ENCODE data around the gene WNT8B. TPM values are rescaled to one million over a fixed set of nuclear protein-coding genes. Genes with fewer than 3 reads are reported as not detected.

Gene WNT8B
- total and polyA plus RNA-seq, 10 of the 15 experiments (the other 5 are each of a cell fraction or from before 2014, with no cell fraction given) = not detected

DNA sequence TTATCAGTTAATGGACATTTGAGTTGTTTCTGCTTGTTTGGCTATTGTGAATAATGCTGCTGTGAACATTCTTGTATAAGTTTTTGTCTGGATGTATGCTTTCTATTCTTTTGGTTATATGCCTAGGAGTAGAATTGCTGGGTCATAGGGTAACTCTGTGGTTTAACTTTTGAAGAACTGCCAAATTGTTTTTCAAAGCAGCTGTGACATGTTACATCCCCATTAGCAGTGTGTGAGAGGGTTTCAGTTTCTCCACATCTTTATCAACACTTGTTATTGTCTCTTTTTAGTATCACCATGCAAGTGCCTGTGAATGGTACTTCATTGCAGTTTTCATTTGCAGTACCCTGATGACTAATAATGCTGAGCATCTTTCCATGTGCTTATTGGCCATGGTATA lies 69.0 kb downstream of the WNT8B start:
- in situ Hi-C loops (cut with MboI) (no loop called here), intact Hi-C loops (cut with micrococcal nuclease; ENCODE audit: unreplicated experiment) (no loop called here)
- RAD21 ChIA-PET (ENCODE audit: unreplicated experiment) = no interaction called here
- no peaks in the 10 kb centered on the region; the same call in 2 of the 3 replicates for H3K9me3 ChIP-seq (replicated peaks; ENCODE audit: control insufficient read depth, insufficient read depth, low read length)
- FAIRE-seq (no peak), DNase-seq (ENCODE audit: low read depth, low spot score) (peak; percentile 50), ATAC-seq (peak; percentile 40)
- CTCF ChIA-PET = no interaction called here
- no TSS peak for BruUV-seq (replicated peaks)
- H3K36me3 ChIP-seq (ENCODE audit: control insufficient read depth in 2 of 2, insufficient read depth in 2 of 2, low read length in 1 of 2) = peaks cover 0 to 4% of the 10 kb centered on the region in 2 experiments; a peak in 2 of 4 replicates
- no peak overlapping the region for H3K27ac ChIP-seq (ENCODE audit: control insufficient read depth, insufficient read depth)
- SMC1A ChIA-PET (ENCODE audit: uncharacterized antibody, unreplicated experiment) = interaction anchor here (0.6 kb wide), 1 partner anchor 321 kb away, joined by 3 read pairs; no protein-coding TSS in a partner anchor
- no peaks in the 10 kb centered on the region for H4K20me1 ChIP-seq (ENCODE audit: control insufficient read depth, insufficient read depth)
- peaks cover 43% of the 10 kb centered on the region for H3K79me2 ChIP-seq (ENCODE audit: control insufficient read depth, insufficient read depth, low read length)
- no peak overlapping the region for H3K4me3 ChIP-seq
- H3K4me2 ChIP-seq (ENCODE audit: control insufficient read depth, insufficient read depth) = no peak overlapping the region
- peaks cover 3% of the 10 kb centered on the region for H3K4me1 ChIP-seq (ENCODE audit: control insufficient read depth, insufficient read depth, low read length)
- H3K27me3 ChIP-seq (replicated peaks in 1 of 2; ENCODE audit: control insufficient read depth in 2 of 2, insufficient read depth in 2 of 2, low read length in 1 of 2) = no peaks in the 10 kb centered on the region
- H2AFZ ChIP-seq (ENCODE audit: control insufficient read depth, low read depth, low read length) = no peak overlapping the region
- POLR2A ChIA-PET = no interaction called here
- H3K9ac ChIP-seq (ENCODE audit: control insufficient read depth, insufficient read depth, low read length) = no peak overlapping the region
- TF ChIP-seq, protein P1, sequence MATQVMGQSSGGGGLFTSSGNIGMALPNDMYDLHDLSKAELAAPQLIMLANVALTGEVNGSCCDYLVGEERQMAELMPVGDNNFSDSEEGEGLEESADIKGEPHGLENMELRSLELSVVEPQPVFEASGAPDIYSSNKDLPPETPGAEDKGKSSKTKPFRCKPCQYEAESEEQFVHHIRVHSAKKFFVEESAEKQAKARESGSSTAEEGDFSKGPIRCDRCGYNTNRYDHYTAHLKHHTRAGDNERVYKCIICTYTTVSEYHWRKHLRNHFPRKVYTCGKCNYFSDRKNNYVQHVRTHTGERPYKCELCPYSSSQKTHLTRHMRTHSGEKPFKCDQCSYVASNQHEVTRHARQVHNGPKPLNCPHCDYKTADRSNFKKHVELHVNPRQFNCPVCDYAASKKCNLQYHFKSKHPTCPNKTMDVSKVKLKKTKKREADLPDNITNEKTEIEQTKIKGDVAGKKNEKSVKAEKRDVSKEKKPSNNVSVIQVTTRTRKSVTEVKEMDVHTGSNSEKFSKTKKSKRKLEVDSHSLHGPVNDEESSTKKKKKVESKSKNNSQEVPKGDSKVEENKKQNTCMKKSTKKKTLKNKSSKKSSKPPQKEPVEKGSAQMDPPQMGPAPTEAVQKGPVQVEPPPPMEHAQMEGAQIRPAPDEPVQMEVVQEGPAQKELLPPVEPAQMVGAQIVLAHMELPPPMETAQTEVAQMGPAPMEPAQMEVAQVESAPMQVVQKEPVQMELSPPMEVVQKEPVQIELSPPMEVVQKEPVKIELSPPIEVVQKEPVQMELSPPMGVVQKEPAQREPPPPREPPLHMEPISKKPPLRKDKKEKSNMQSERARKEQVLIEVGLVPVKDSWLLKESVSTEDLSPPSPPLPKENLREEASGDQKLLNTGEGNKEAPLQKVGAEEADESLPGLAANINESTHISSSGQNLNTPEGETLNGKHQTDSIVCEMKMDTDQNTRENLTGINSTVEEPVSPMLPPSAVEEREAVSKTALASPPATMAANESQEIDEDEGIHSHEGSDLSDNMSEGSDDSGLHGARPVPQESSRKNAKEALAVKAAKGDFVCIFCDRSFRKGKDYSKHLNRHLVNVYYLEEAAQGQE (IDR thresholded peaks at IDR 0.05; ENCODE audit: low read depth, low read length) = no peak
- no peak for TF ChIP-seq TARDBP (IDR thresholded peaks at IDR 0.05; ENCODE audit: borderline replicate concordance)
- no peak for TF ChIP-seq GABPA (IDR thresholded peaks at IDR 0.05; ENCODE audit: low read depth)
- no peak for TF ChIP-seq TCF7 (IDR thresholded peaks at IDR 0.05; ENCODE audit: borderline replicate concordance)
- TF ChIP-seq KAT2A (conservative IDR thresholded peaks at IDR 0.05; ENCODE audit: control insufficient read depth, low read depth, low read length) = no peak
- TF ChIP-seq, protein P2, sequence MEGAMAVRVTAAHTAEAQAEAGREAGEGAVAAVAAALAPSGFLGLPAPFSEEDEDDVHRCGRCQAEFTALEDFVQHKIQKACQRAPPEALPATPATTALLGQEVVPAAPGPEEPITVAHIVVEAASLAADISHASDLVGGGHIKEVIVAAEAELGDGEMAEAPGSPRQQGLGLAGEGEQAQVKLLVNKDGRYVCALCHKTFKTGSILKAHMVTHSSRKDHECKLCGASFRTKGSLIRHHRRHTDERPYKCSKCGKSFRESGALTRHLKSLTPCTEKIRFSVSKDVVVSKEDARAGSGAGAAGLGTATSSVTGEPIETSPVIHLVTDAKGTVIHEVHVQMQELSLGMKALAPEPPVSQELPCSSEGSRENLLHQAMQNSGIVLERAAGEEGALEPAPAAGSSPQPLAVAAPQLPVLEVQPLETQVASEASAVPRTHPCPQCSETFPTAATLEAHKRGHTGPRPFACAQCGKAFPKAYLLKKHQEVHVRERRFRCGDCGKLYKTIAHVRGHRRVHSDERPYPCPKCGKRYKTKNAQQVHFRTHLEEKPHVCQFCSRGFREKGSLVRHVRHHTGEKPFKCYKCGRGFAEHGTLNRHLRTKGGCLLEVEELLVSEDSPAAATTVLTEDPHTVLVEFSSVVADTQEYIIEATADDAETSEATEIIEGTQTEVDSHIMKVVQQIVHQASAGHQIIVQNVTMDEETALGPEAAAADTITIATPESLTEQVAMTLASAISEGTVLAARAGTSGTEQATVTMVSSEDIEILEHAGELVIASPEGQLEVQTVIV (IDR thresholded peaks at IDR 0.05; ENCODE audit: borderline replicate concordance, partially characterized antibody) = no peak
- no peak for TF ChIP-seq GATAD2B (conservative IDR thresholded peaks at IDR 0.05; ENCODE audit: low read depth)
- no peak for TF ChIP-seq RAD21 (IDR thresholded peaks at IDR 0.05; ENCODE audit: insufficient read depth, low read depth, low read length)
- no peak for TF ChIP-seq ZZZ3 (IDR thresholded peaks at IDR 0.05; ENCODE audit: control insufficient read depth, insufficient read length, low read depth)
- TF ChIP-seq RCOR1 (conservative IDR thresholded peaks at IDR 0.05; ENCODE audit: low read depth, low read length) = no peak
- no peak for TF ChIP-seq EGR1 (IDR thresholded peaks at IDR 0.05; ENCODE audit: borderline replicate concordance in 1 of 2, low read depth in 2 of 2, low read length in 2 of 2)
- peak; percentile 45; the same call in 1 of the 2 replicates for TF ChIP-seq TCF12 (IDR thresholded peaks at IDR 0.05; ENCODE audit: low read depth, low read length)
- no peak for TF ChIP-seq PAX8 (IDR thresholded peaks at IDR 0.05)
- no peak for TF ChIP-seq IKZF1 (conservative IDR thresholded peaks at IDR 0.05)
- no peak for TF ChIP-seq CHD4 (IDR thresholded peaks at IDR 0.05)
- TF ChIP-seq, protein P3, sequence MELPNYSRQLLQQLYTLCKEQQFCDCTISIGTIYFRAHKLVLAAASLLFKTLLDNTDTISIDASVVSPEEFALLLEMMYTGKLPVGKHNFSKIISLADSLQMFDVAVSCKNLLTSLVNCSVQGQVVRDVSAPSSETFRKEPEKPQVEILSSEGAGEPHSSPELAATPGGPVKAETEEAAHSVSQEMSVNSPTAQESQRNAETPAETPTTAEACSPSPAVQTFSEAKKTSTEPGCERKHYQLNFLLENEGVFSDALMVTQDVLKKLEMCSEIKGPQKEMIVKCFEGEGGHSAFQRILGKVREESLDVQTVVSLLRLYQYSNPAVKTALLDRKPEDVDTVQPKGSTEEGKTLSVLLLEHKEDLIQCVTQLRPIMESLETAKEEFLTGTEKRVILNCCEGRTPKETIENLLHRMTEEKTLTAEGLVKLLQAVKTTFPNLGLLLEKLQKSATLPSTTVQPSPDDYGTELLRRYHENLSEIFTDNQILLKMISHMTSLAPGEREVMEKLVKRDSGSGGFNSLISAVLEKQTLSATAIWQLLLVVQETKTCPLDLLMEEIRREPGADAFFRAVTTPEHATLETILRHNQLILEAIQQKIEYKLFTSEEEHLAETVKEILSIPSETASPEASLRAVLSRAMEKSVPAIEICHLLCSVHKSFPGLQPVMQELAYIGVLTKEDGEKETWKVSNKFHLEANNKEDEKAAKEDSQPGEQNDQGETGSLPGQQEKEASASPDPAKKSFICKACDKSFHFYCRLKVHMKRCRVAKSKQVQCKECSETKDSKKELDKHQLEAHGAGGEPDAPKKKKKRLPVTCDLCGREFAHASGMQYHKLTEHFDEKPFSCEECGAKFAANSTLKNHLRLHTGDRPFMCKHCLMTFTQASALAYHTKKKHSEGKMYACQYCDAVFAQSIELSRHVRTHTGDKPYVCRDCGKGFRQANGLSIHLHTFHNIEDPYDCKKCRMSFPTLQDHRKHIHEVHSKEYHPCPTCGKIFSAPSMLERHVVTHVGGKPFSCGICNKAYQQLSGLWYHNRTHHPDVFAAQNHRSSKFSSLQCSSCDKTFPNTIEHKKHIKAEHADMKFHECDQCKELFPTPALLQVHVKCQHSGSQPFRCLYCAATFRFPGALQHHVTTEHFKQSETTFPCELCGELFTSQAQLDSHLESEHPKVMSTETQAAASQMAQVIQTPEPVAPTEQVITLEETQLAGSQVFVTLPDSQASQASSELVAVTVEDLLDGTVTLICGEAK (IDR thresholded peaks at IDR 0.05; ENCODE audit: borderline replicate concordance) = peak; percentile 88

All from GM12878 (cell line).